ENCODE data around the gene CNN1. TPM values are rescaled to one million over a fixed set of nuclear protein-coding genes. Genes with fewer than 3 reads are reported as not detected.

Gene CNN1
- total RNA-seq, 1 donor: 4.2 TPM

DNA sequence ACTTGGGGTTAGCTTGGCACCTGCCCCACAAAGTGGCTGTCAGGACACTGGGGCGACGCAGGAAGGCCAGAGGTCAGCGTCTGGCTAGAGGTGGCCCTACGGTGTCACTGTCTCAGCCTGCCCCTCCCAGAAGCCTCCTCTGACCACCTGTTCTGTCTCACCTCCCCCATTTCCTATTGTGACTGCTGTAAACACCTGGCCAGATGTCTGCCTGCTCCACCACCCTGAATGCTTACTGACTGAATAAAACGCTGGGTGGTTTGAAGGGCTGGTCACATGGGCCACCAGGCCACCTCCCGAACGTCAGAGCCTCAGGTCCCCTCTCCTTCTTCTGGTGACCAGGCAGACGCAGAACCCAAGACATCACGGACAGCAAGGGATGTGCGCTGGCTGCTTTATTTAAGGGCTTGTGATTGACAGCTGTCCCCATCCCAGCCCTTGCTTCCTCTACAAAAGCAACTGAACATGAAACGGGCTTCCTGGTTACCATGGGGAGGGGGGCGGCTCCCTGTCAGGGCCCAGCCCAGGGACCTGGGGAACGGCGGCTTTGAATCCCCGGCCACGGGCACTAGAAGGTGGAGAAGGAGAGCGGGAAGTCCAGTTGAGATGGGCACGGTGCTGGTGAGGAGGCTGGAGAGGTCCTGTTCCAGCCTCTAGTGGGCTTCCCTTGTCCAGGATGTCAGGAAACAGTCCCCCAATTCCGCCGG, 14.2 kb downstream of the CNN1 start:
- no peak overlapping the region for H3K4me3 ChIP-seq (ENCODE audit: low read depth, low read length)
- TF ChIP-seq, protein P1, sequence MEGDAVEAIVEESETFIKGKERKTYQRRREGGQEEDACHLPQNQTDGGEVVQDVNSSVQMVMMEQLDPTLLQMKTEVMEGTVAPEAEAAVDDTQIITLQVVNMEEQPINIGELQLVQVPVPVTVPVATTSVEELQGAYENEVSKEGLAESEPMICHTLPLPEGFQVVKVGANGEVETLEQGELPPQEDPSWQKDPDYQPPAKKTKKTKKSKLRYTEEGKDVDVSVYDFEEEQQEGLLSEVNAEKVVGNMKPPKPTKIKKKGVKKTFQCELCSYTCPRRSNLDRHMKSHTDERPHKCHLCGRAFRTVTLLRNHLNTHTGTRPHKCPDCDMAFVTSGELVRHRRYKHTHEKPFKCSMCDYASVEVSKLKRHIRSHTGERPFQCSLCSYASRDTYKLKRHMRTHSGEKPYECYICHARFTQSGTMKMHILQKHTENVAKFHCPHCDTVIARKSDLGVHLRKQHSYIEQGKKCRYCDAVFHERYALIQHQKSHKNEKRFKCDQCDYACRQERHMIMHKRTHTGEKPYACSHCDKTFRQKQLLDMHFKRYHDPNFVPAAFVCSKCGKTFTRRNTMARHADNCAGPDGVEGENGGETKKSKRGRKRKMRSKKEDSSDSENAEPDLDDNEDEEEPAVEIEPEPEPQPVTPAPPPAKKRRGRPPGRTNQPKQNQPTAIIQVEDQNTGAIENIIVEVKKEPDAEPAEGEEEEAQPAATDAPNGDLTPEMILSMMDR (IDR thresholded peaks at IDR 0.05; ENCODE audit: insufficient read depth, low read length): no peak
- no peak for DNase-seq (ENCODE audit: low read depth)

DNA sequence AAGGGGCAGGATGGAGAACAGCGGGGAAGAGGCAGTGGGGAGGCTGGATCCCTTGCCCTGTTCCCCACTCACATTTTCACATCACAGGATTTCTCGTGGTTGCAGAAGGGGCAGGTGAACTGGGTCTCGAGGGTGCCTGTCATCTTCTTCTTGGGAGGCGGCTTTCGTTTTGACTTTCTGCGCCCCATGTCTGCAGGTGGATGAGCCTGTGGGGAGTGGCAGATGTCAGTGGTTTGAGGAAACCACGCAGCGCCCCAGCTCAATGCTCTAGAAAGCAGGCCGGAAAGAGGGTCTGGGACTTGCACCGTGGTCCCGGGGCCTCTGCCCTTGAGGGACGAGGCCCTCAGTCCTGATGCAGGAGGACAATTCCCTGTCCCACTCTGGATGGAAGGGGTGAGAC, 15.5 kb downstream of the CNN1 start:
- DNase-seq (ENCODE audit: low read depth): no peak
- no peak overlapping the region for H3K4me3 ChIP-seq (ENCODE audit: low read depth, low read length)
- TF ChIP-seq, protein P1 (IDR thresholded peaks at IDR 0.05; ENCODE audit: insufficient read depth, low read length): no peak

DNA sequence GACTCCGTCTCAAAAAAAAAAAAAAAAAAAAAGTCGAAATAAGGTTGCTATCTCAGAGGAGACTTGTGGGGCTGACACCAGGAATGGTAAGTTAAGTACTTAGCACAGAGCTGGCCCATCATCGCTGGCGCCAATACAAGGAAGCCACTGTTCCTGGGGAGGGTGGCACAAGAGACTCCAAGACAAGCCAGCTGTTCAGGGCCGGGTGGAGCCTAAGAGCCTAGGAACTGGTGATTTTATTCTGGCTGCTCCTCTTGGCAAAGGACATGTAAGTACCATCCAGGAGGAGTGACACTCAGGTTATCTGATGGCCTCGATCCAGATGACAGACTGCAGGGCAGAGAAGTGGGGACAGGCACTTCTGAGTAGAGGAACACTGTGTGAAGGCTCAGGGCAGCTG, 16.6 kb downstream of the CNN1 start:
- H3K4me3 ChIP-seq (ENCODE audit: low read depth, low read length): no peak overlapping the region
- DNase-seq (ENCODE audit: low read depth): no peak
- TF ChIP-seq, protein P1 (IDR thresholded peaks at IDR 0.05; ENCODE audit: insufficient read depth, low read length): no peak

DNA sequence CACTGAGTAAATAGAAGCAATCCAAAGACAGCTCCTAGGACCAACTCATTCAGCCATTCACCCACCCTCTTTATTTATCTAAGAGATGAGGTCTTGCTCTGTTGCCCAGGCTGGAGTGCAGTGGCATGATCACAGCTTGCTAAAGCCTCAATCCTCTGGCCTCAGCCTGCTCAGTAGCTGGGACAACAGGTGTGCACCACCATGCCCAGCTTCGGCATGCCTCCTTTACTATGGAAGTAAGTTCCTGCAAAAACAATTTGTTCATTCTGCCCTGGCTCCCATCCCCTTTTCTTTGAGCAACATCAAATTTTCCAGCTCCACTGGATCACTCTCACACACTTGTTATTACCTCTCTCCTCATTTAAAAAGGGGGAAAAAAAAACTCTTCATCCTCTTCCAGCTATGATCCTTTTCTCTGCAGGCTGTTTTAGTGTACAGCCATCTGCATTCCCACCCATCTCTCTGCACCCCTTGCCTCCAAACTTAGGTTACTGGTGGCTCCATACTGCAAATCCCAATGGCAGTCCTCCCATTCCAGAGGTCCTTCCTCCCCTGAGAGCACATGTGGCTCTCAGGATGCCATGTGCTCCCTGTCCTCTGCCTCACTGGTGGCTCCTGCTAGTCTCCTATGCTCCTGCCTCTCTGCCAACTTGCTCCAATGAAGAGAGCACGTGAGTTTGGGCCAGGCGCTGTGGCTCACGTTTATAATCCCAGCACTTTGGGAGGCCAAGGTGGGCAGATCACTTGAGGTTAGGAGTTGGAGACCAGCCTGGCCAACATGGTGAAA, 18.2 kb downstream of the CNN1 start:
- DNase-seq (ENCODE audit: low read depth): no peak
- TF ChIP-seq, protein P1 (IDR thresholded peaks at IDR 0.05; ENCODE audit: insufficient read depth, low read length): no peak
- no peak overlapping the region for H3K4me3 ChIP-seq (ENCODE audit: low read depth, low read length)

DNA sequence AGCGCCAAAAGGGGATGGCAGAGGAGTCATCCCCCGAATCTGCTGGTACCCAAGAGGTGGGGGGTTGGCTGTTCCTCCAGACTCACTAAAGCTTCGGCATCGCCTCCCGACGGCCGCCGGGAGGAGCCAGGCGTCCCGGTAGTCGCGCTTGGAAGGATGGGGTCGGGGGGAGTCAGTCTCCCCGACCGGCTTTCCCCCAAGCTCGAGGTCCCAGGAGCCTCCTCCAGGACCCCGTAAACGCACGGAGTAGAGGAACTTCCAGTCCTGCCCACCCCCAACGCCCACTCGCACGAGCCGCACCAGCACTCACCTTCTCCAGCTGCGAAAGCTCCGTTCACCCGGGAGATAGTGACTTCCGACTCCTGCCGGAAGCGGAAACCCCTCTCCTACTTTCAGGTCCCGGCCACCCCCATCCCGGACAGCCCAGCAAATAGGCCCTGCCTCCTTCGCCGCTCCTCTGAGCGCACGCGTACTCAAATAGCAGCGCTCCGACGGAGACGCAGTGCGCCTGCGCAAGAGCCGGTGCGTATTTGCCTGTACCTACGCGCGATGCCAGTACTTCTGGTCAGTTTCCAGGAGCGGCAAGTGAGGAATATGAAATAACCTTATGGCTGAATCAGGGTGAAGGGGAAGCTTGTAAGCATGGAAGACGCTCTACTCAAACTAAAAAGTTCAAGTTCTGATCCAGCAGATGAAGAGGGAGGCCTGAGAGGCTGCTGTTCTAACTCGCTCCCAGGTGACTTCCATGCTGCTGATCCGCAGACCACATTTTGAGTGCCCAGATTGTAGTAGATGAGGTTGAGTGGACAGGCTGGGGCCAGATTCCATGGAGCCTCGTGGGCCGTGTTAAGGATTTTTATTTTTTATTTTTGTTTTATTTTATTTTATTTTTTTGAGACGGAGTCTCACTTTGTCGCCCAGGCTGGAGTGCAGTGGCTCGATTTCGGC, 20.5 kb downstream of the CNN1 start, which contains the start of gene ELOF1:
Gene ELOF1 (minus strand): TSS at position 350 of the 948 bp plus-strand sequence. CDS start 4,883 bp downstream, outside the sequence.
- peak; percentile 98 for DNase-seq (ENCODE audit: low read depth)
- TF ChIP-seq, protein P1 (IDR thresholded peaks at IDR 0.05; ENCODE audit: insufficient read depth, low read length): peak; percentile 35
- H3K4me3 ChIP-seq (ENCODE audit: low read depth, low read length): peak within 1 kb of the TSS; percentile 97

DNA sequence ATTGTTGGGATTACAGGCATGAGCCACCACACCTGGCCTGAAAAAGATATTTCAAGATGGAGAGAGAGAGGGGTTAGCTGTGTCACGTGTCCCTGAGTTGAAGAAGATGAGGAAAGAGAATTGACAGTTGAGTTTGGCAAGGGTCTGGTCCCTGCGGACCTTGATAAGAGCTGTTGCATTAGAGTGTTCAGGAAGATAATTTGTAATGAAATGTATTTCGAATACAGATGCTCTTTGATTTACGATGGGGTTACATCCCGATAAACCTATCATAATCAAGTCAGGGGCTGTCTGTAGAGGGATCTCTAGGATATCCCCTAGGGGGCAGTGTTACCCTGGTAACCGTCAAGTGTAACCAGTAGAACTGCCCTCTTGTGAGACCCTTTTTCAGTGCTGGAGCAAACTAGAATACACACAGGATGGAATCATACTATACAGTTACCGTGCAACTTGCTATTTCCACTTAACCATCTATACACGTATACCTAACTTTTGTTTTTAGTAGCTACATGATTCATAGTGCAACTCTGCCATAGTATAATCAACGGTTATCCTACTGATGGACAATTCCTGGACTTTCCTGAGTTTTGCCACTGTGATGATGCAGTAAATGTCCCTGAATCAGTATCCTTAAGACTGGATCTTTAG, 21.9 kb downstream of the CNN1 start:
- DNase-seq (ENCODE audit: low read depth): peak; percentile 79
- H3K4me3 ChIP-seq (ENCODE audit: low read depth, low read length): no peak overlapping the region
- TF ChIP-seq, protein P1 (IDR thresholded peaks at IDR 0.05; ENCODE audit: insufficient read depth, low read length): peak; percentile 61
